K562 (cell line): ENCODE data around the gene RSPH6A. TPM values are rescaled to one million over a fixed set of nuclear protein-coding genes. Genes with fewer than 3 reads are reported as not detected.

Source experiments
- ATF4 ChIP-seq: fragments of 450-650 bp; formaldehyde crosslinking; IDR thresholded peaks from 2 replicates; pipeline ENCODE4 v1.4.0; 2022; ENCODE audit warnings: mild to moderate bottlenecking, moderate library complexity
- BRD9 ChIP-seq: fragments of 450-650 bp; IDR thresholded peaks from 2 replicates; pipeline ENCODE4 v1.6.1; 2018; ENCODE audit warnings: low read depth; ENCODE audit not compliant: partially characterized antibody
- CEBPZ ChIP-seq: fragments of 150-350 bp; IDR thresholded peaks from 2 replicates; pipeline ENCODE4 v1.6.1; 2014; ENCODE audit warnings: low read depth, mild to moderate bottlenecking, low read length, borderline replicate concordance
- KDM1A ChIP-seq, 2 experiments: fragments of 450-650 bp; IDR thresholded peaks; 2 replicates each; pipeline ENCODE4 v1.6.1; 2016; ENCODE audit warnings: mild to moderate bottlenecking in 2 of 2
- KDM5B ChIP-seq: fragments of 200-600 bp; sonication (generic); IDR thresholded peaks from 2 replicates; pipeline ENCODE4 v1.6.1; 2012; ENCODE audit warnings: low read depth, mild to moderate bottlenecking, moderate library complexity, low read length, control low read depth, inconsistent platforms; ENCODE audit not compliant: insufficient replicate concordance
- KLF16 ChIP-seq: IDR thresholded peaks from 2 replicates; pipeline ENCODE4 v1.6.1; 2016; ENCODE audit warnings: antibody characterized with exemption
- MAFF ChIP-seq: IDR thresholded peaks from 2 replicates; pipeline ENCODE4 v1.6.1; 2012; ENCODE audit warnings: low read length, improper control_type of control experiment
- MECOM ChIP-seq: fragments of 250-450 bp; sonication (Bioruptor Pico); IDR thresholded peaks from 2 replicates; pipeline ENCODE4 v1.8.0; 2022; ENCODE audit warnings: inconsistent platforms
- MLX ChIP-seq, 2 experiments: fragments of 450-650 bp in 1 of 2; sonication (generic) in 1 of 2; formaldehyde crosslinking; conservative IDR thresholded peaks; 2 replicates each; pipeline versions ENCODE4 v1.4.0 to v1.8.1; 2020 to 2022; ENCODE audit warnings: mild to moderate bottlenecking in 1 of 2, missing genetic modification reagents in 1 of 2
- NFE2 ChIP-seq: IDR thresholded peaks from 2 replicates; pipeline ENCODE4 v1.6.1; 2014; ENCODE audit warnings: antibody characterized with exemption, low read depth
- NFIX ChIP-seq: fragments of 250-450 bp; sonication (Bioruptor Pico); IDR thresholded peaks from 2 replicates; pipeline ENCODE4 v1.4.0; 2020; ENCODE audit warnings: low read depth, mild to moderate bottlenecking, moderate library complexity
- PHB2 ChIP-seq: fragments of 450-650 bp; IDR thresholded peaks from 2 replicates; pipeline ENCODE4 v1.6.1; 2017; ENCODE audit warnings: low read depth
- PKNOX1 ChIP-seq: fragments of 450-650 bp; IDR thresholded peaks from 2 replicates; pipeline ENCODE4 v1.6.1; 2016
- POLR2AphosphoS2 ChIP-seq: IDR thresholded peaks from 2 replicates; pipeline ENCODE4 v1.6.1; 2012; ENCODE audit warnings: low read length, improper control_type of control experiment
- RBFOX2 ChIP-seq: fragments of 200-400 bp; formaldehyde crosslinking; IDR thresholded peaks from 2 replicates; pipeline ENCODE4 v1.6.1; 2017; ENCODE audit warnings: low read depth, mild to moderate bottlenecking, low read length, moderate library complexity
- SNIP1 ChIP-seq: fragments of 450-650 bp; IDR thresholded peaks from 2 replicates; pipeline ENCODE4 v1.7.1; 2017; ENCODE audit warnings: low read depth, mild to moderate bottlenecking
- SP2 ChIP-seq: IDR thresholded peaks from 2 replicates; pipeline ENCODE4 v1.6.1; 2011; ENCODE audit warnings: mild to moderate bottlenecking, low read depth, low read length, moderate library complexity; ENCODE audit not compliant: poor library complexity, severe bottlenecking; ENCODE audit errors: extremely low read depth
- U2AF2 ChIP-seq: fragments of 200-400 bp; formaldehyde crosslinking; optimal IDR thresholded peaks from 2 replicates; pipeline ENCODE3; 2017; ENCODE audit warnings: low read depth, mild to moderate bottlenecking, low read length
- ZEB2 ChIP-seq: fragments of 450-650 bp; IDR thresholded peaks from 2 replicates; pipeline ENCODE4 v1.6.1; 2016
- ZFX ChIP-seq: sonication (generic); formaldehyde crosslinking; IDR thresholded peaks from 2 replicates; pipeline ENCODE4 v1.8.0; 2022; ENCODE audit warnings: mild to moderate bottlenecking, missing genetic modification reagents, moderate library complexity
- ZNF124 ChIP-seq: sonication (generic); formaldehyde crosslinking; IDR thresholded peaks from 2 replicates; pipeline ENCODE4 v1.8.1; 2022; ENCODE audit warnings: missing genetic modification reagents
- ZNF23 ChIP-seq: fragments of 250-450 bp; sonication (Bioruptor Pico); IDR thresholded peaks from 2 replicates; pipeline ENCODE4 v1.4.0; 2020; ENCODE audit warnings: mild to moderate bottlenecking
- ZNF239 ChIP-seq: fragments of 250-450 bp; sonication (Bioruptor Pico); IDR thresholded peaks from 2 replicates; pipeline ENCODE4 v1.4.0; 2020; ENCODE audit warnings: mild to moderate bottlenecking
- ZNF24 ChIP-seq: fragments of 450-650 bp; IDR thresholded peaks from 2 replicates; pipeline ENCODE4 v1.6.1; 2016
- ZNF436 ChIP-seq: fragments of 250-450, 450-650 bp; sonication (Bioruptor Pico); formaldehyde crosslinking; IDR thresholded peaks from 2 replicates; pipeline ENCODE4 v1.7.0; 2020; ENCODE audit warnings: mild to moderate bottlenecking
- ZNF717 ChIP-seq: fragments of 250-450 bp; sonication (Bioruptor Pico); IDR thresholded peaks from 2 replicates; pipeline ENCODE4 v1.5.0; 2021
- polyA plus RNA-seq, 8 experiments: library from polyadenylated mRNA; depleted of rRNA in 4 of 8; stranded (reverse) in 5 of 8; unstranded in 3 of 8; fragments of >200 nt; fragmentation: Nextera tagmentation in 2 of 8; fragmentation: Illumina TruSeq in 1 of 8; extraction: Ambion mirVana in 2 of 8; extraction: Trizol in 1 of 8; gene quantifications; 2 replicates each; pipeline versions ENCODE4 v1.2.1 to v1.2.3, GENCODE V29; 2011 to 2014; ENCODE audit warnings: inconsistent platforms in 1 of 8, missing spikeins in 1 of 8
- total RNA-seq, 7 experiments: library from RNA; depleted of rRNA in 6 of 7; stranded (reverse); fragments of >200 nt in 6 of 7; fragmentation: Illumina TruSeq in 2 of 7; extraction: Trizol in 2 of 7; gene quantifications; 2 replicates each; pipeline versions ENCODE4 v1.2.1 to v1.2.3, GENCODE V29; 2011 to 2021; ENCODE audit warnings: low replicate concordance in 1 of 7

RSPH6A gene
- total and polyA plus RNA-seq, 9 of the 15 experiments (the other 6 are each of a cell fraction or from before 2014, with no cell fraction given) = 0.03 to 0.15 (median 0.07) TPM; not detected in 5

GRCh38 chr19:45780448-45781213 lies 34.5 kb downstream of the RSPH6A start (continued):
- TF ChIP-seq KDM5B = no peak
- no peak for TF ChIP-seq KLF16
- TF ChIP-seq POLR2AphosphoS2 = no peak
- TF ChIP-seq ZNF124 (CRISPR knock-in tag) = no peak
- TF ChIP-seq SNIP1 = peak; percentile 72
- no peak for TF ChIP-seq ZNF239
- no peak for TF ChIP-seq ZNF23 (CRISPR knock-in tag)
- TF ChIP-seq MLX (CRISPR knock-in tag; conservative IDR thresholded peaks at IDR 0.05) = no peak
- TF ChIP-seq ZNF24 = no peak
- no peak for TF ChIP-seq U2AF2
- TF ChIP-seq CEBPZ = no peak
- TF ChIP-seq ZFX (CRISPR knock-in tag) = no peak
- TF ChIP-seq MAFF = no peak
- no peak for TF ChIP-seq RBFOX2
- TF ChIP-seq ZNF717 (CRISPR knock-in tag) = no peak
- no peak for TF ChIP-seq NFIX (CRISPR knock-in tag)
- no peak for TF ChIP-seq ATF4
- no peak for TF ChIP-seq BRD9
- TF ChIP-seq KDM1A (IDR thresholded peaks at IDR 0.05) = peak; percentile 64 to 84; a peak in 3 of 4 replicates
- TF ChIP-seq NFE2 = no peak
- no peak for TF ChIP-seq ZEB2
- peak; percentile 4; the same call in 1 of the 2 replicates for TF ChIP-seq PKNOX1
- no peak for TF ChIP-seq PHB2
- TF ChIP-seq MECOM (CRISPR knock-in tag) = no peak
- no peak for TF ChIP-seq SP2
- TF ChIP-seq ZNF436 (CRISPR knock-in tag) = no peak
